Measurements from ENCODE around the gene SUPT5H.
"Not testable (repeated sequence)": the region's sequence is repeated elsewhere in the genome, so short reads cannot be mapped to it uniquely, and the experiment has no call there.

The SUPT5H gene

DNA sequence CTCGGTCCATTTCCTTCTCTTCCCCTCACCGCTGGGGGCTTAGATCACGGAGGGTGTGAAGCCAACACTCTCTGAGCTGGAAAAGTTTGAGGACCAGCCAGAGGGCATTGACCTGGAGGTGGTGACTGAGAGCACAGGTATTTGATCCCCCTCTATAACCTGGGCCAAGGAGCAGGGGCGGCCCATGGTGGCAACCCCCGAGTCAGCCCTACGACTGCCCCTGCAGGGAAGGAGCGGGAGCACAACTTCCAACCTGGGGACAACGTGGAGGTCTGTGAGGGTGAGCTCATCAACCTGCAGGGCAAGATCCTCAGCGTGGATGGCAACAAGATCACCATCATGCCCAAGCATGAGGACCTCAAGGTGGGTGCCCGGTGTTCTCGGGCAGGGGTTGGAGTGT lies 23.7 kb downstream of the SUPT5H start:
- no peak for DNase-seq

DNA sequence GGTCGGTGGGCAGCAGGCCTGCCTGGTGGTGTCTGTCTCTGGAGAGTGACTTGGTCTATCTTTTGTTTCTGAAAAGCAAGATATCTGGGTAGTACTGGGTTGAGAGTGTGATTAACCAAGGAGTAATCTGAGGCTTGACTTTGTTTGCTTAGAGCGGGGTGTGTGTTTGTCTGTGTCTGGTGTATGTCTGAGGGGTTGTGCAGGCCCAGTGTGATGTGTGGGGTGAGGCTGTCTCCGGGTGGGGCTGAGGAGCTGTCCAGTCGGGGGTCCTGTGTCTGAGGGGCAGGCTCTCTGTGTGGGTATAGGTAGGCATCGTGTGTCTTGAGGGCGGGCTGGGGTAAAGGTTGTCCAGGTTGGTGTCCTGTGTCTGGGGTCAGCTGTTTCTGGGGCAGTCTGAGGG lies 24.2 kb downstream of the SUPT5H start:
- no peak for DNase-seq

- DNase-seq: no peak
Measured at GRCh38 chr19:39470724-39471339, 25.4 kb downstream of the SUPT5H start.

DNA sequence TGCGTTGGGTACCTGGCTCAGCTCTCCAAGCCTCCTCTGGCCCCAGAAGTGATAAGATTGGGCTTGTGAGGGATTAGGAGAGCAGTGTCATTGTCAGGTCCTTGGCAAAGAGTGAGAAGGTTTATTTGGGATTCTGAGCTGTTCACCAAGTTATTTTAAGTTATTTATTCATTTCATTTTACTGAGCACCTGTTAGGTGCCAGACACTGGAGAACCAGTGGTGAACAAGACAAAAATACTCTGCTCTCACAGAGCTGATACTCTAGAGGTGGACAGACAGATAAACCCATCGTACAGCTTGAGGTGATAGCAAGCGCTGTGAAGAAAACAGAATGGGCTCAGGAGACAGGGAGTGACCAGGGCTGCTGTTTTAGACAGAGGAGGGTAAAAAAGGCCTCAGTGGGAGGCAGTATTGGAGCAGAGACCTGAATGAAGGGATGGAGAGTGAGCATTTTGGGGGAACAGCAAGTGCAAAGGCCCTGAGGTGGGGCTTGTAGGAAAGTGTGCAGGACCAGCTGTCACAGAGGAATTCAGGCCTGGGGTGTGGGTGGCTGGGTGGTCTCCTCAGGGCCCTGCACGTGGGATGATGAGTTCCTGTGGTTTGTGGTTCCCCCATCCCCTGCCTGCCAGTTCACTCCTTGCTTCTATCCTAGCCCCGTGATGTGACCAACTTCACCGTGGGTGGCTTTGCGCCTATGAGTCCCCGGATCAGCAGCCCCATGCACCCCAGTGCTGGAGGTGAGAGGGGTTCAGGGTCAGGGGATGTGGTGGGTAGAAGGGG lies 26.6 kb downstream of the SUPT5H start:
- DNase-seq: no peak

GRCh38 chr19:39472746-39473442 lies 27.5 kb downstream of the SUPT5H start:
- DNase-seq: no peak

DNA sequence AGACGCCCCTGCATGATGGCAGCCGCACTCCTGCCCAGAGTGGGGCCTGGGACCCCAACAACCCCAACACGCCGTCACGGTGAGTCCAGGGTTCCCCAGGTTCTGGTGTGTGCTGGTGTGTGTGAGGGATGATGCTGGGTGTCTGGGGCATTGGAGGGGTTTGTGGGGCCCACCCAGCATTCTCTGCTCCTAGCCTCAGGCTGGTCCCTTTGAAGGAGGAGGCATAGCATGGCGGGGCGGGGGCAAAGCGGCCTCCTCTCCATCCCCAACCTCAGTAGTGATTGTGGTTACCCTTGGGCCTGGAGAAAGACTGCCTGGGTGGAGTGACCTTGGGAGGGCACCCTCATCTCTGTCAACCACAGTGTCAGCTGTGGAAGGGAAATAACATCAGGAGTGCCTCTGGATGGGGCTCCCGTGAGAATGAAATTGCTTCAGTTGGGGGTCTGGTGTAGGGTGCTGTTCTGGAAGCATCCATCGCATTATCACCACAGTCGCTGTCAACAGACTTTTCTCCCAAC lies 28.1 kb downstream of the SUPT5H start:
- DNase-seq: no peak

- DNase-seq: peak; percentile 22
Measured at GRCh38 chr19:39474139-39474620, 28.8 kb downstream of the SUPT5H start.

- no peak for DNase-seq
Measured at GRCh38 chr19:39475748-39476147, 30.4 kb downstream of the SUPT5H start.

DNA sequence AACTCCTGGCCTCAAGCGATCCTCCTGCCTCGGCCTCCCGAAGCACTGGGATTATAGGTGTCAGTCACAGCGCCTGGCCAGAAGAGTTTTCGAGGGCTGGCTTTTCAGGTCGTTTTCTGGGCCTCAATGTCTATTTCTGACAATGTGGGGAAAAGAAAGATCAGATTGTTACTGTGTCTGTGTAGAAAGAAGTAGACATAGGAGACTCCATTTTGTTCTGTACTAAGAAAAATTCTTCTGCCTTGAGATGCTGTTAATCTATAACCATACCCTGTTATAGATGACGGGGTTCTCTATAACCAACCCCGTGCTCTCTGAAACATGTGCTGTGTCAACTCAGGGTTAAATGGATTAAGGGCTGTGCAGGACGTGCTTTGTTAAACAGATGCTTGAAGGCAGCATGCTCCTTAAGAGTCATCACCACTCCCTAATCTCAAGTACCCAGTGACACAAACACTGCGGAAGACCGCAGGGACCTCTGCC lies 34.0 kb downstream of the SUPT5H start:
- not testable (repeated sequence) for DNase-seq

- DNase-seq: peak; percentile 16
Measured at GRCh38 chr19:39479916-39480315, 34.5 kb downstream of the SUPT5H start.

GRCh38 chr19:39480337-39481228 lies 35.2 kb downstream of the SUPT5H start, which contains the start of gene TIMM50:
TSS of gene TIMM50 (plus strand) at chr19:39480838. CDS start at chr19:39480854, 16 bp downstream.
- peak; percentile 95 for DNase-seq

- no peak for DNase-seq
Measured at GRCh38 chr19:39481229-39481545, 35.8 kb downstream of the SUPT5H start.

- no peak for DNase-seq
Measured at GRCh38 chr19:39481676-39482075, 36.3 kb downstream of the SUPT5H start.

- DNase-seq: no peak
Measured at GRCh38 chr19:39483141-39483540, 37.8 kb downstream of the SUPT5H start.

- no peak for DNase-seq
Measured at GRCh38 chr19:39489756-39490155, 44.4 kb downstream of the SUPT5H start.

DNA sequence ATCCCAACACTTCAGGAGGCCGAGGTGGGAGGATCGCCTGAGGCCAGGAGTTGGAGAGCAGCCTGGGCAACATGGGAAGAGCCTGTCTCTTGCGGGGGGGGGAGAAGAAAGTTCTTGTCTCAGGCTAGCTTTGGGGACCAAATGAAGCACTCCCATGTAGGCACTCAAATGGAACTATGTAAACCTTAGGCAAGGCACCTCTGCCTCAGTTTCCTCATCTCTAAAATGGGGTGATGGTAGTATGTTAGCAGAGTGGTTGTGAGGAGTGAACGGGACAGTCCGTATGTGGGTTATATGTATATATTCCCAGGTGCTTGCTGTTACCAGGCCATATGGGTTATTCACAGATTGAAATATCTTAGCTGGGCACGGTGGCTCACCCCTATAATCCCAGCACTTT lies 46.8 kb downstream of the SUPT5H start:
- no peak for DNase-seq

DNA sequence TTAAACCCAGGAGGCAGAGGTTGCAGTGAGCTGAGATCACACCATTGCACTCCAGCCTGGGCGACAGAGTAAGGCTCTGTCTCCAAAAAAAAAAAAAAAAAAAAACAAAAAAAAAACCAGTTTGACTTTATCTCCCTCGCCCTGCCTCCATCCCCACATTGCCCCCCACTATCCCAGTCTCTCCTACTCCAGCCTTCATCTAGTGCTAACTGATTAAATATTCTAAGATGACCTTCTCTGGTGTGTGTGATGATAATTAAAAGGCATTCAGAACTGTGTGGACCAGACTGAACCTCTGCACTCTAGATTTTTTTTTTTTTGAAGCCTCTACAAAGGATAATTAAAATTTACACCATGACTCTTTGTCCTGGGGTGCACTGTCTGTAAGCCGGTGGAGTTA lies 47.4 kb downstream of the SUPT5H start:
- no peak for DNase-seq

DNA sequence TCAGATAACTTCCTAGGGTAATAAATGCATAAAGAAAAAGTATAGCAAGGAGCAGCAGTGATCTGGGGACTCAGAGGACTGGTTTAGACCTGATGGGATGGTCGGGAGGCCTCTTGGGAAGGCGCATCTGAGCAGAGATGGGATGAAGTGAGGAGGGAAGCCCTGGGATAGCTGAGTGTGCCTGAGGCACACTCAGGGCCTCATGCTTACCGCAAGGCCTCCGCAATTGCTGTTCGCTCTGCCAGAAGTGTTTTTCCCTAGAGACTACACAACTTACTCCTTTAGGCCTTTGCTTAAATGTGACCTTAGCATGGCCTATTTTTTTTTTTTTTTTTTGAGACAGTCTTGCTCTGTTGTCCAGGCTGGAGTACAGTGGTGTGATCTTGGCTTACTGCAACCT lies 49.3 kb downstream of the SUPT5H start:
- DNase-seq: no peak

DNA sequence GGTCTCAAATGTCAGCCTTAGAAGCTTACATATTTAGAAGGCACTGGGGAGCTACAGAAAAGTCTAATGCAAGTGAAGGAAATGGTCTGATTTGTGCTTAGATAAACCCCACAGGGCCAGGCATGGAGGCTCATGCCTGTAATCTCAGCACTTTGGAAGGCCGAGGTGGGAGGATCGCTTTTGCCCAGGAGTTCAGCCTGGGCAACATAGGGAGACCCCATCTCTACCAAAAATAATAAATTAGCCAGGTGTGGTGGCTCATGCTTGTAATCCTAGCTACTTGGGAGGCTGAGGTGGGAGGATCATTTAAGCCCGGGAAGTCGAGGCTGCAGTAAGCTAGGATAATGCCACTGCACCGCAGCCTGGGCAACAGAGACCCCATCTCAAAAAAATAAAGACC lies 50.7 kb downstream of the SUPT5H start:
- DNase-seq: no peak

DNA sequence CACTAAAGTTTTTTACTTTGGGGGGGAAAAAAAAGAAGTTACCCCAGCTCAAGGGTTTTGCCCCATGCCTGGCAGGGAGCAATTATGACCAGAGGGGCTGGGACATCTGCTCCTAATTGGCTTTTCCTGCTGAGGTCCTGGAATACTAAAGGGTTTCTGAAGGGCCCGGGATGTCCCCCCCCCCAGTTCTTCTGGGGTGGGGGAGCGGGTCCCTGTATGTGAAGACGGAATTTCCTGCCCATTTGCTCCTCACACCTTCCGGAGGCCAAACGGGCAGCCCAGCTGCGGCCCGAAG lies 52.3 kb downstream of the SUPT5H start:
- DNase-seq: no peak

DNA sequence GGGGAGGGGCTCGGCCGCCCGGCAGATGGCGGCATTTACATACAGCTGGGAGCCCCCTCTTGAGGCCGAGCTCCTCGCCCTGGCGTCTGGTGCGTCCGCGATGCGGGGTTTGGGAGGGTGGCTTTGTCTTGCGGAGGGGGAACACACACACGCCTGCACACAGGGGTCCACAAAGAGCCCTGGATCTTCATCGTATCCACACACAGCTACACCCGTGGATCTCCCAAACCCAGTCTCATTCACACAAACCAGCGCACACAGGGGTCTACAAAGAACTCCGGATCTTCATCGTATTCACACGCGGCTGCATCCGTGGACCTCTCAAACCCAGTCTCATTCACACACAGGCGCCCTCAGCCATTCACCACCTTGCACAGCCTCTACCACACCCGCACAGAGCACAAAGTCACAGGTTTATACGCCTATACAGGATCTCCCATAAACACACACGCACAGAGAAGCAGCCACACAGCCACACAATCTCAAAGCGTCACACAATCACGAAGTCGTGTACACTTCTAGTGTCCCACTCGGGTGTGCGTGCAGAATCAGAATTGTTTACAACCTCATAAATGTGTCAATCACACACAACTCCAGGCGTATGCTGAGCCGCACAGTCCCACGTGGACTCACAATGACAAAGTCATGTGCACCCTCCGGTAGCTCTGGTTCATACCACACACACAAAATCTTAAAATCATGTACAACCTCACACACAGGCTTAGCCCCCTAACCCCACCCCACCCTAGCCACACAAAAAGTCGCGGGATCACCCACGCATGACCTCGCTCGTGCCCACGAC lies 52.8 kb downstream of the SUPT5H start:
- peak; percentile 28 for DNase-seq
